GM18502 (cell line): ENCODE results near the gene ARMCX1.
"Not testable (repeated sequence)": the region's sequence is repeated elsewhere in the genome, so short reads cannot be mapped to it uniquely, and the experiment has no call there.

ENCODE experiments used
- ATAC-seq: cut with Tn5 transposase; IDR thresholded peaks from one replicate; pipeline ENCODE4 v1.9.1; 2021; ENCODE audit warnings: mild to moderate bottlenecking; ENCODE audit not compliant: unreplicated experiment, poor library complexity

The ARMCX1 gene

DNA sequence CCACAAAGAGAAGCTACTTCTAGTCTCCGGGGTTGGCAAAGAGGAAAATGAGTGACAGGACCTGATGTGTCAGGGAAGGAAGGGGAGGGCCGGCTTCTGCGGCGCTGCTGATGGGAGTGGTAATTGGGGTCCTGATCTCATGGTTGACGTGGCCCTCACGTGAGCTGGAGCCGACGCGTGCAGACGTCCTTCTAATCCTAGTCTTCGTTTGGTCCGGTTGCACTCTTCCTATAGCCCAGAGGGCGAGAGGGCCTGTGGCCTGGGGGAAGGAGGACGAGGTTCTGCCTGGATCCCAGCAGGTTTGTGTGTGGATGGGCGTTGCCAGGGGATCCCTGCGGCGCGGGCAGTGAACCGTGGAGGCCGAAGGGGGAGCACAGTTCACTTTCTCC is at the start of gene ARMCX1:
Gene ARMCX1 (plus strand): TSS at position 186 of the 389 bp plus-strand sequence. CDS start 2,384 bp downstream, outside the sequence.
- ATAC-seq = no peak

DNA sequence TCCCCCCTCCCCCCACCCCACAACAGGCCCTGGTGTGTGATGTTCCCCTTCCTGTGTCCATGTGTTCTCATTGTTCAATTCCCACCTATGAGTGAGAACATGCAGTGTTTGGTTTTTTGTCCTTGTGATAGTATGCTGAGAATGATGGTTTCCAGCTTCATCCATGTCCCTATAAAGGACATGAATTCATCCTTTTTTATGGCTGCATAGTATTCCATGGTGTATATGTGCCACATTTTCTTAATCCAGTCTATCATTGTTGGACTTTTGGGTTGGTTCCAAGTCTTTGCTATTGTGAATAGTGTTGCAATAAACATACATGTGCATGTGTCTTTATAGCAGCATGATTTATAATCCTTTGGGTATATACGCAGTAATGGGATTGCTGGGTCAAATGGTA is 47.4 kb upstream of the ARMCX1 start:
- not testable (repeated sequence) for ATAC-seq

DNA sequence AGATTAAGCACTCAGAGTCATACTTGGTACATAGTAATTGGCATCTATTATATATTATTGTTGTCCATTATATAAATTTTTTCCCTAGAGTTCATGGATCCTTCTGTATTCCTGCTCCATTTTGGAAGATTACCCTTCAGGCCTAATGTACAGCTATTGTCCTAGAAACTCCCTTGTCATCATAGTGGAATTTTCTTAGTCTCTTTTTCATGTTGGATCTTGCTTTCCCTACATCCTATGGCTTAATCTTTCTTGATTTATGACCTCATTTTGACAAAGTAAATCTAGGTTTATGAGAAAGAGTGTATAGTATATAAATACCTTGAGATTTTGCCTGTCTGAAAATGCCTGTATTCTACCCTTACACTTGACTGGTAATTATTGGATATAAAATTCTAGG is 43.0 kb upstream of the ARMCX1 start:
- no peak for ATAC-seq

DNA sequence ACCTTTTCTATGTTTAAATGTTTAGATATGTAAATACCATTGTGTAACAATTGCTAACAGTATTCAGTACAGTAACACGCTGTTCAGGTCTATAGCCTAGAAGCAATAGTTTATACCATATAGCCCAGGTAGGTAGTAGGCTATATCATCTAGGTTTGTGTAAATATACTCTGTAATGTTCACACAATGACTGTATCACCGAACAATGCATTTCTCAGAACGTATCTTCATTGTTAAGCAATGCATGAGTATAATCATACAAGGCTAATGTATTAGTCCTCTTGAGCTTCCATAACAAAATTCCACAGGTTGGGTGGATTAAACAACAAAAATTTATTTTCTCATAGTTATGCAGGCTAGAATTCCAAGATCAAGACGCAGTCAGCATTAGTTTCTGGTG is 42.4 kb upstream of the ARMCX1 start:
- no peak for ATAC-seq

DNA sequence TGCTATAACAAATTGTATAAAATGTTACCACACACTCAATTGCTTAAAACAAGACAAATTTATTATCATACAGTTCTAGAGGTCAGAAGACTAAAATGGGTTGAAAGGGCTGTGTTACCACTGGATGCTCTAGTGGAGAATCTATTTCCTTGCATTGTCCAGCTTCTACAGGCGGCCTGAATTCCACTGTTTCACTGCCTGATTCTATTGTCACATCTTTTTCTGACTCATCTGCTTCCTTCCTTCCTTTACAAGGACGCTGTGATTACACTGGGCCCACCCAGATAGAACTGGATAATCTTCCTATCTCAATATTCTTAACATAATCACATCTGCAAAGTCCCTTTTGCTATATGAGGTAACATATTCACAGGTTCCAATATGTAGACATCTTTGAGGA is 19.4 kb upstream of the ARMCX1 start:
- no peak for ATAC-seq

DNA sequence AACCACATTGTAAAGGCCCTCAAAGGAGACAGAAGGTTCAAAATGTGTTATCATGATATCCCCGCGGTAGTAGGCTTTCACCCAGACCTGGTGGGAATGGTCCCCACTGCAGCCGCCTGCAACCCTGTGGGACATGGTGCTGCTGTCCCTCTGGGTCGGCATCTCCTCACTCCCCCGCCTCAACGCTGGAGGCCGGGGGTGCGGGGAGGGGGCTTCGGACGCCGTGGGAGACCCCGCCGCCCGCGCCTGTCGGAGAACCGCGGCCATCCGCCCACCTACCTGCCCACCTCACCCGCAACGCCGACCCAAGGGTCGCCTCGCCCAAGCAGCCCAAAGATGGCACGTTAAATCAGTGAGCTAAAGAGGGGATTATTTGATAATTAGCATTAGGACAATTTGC is 11.2 kb upstream of the ARMCX1 start:
- no peak for ATAC-seq

DNA sequence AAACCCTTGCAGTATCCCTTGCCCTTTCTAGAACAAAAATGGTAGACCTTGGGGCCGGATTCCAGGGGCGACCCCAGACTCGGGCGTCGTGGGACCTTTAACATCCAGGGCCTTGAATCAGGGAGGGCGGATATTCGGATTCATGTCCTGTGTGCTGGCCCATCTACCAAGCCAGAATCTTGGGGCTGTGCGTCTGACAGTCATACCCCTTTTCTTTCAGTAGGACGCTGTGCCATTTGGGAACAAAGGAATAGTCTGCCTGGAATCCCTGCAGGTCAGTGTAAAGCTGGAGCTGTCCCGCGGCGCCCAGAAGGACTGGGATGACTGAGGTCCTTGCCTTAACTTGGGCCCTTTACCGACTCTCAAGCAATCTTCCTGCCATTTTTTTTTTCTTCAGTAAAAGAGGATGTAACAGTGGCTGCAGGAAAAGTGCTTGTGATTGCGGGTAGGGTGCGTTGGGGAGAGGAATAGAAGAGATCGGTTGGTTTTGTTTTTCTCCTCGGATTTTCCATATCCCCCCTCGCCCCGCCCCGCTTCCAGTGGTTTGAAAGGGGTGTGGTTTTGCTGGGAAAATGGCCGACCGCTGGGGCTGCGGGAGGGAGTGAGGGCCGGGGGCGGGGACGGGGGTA is 518 bp downstream of the ARMCX1 start:
- no peak for ATAC-seq

DNA sequence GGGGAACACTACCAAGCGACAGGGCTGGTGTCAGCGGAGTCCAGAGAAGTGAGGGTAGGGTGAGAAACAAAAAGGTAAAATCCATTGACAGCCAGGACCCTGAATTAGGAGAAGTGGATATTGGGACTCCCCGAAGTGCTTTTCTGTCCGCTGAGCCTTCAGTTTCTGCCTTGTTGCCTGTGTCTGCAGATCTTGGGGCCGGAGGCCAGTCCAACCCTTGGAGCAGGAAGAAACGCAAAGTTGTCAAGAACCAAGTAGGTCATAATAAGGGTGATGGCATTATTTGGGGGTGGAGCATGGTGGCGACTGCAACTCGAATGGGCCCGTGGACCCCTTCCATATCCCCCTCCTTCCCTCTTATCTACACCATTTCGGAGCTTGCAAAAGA is 1.0 kb downstream of the ARMCX1 start:
- ATAC-seq = no peak

DNA sequence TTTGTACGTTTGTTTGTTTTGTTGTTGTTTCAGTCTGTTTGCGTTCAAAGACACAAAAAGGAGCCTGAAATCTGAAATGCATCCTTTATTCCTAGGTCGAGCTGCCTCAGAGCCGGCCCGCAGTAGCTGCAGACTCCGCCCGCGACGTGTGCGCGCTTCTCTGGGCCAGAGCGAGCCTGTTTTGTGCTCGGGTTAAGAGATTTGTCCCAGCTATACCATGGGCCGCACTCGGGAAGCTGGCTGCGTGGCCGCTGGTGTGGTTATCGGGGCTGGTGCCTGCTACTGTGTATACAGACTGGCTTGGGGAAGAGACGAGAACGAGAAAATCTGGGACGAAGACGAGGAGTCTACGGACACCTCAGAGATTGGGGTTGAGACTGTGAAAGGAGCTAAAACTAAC is 2.4 kb downstream of the ARMCX1 start:
- ATAC-seq = no peak

DNA sequence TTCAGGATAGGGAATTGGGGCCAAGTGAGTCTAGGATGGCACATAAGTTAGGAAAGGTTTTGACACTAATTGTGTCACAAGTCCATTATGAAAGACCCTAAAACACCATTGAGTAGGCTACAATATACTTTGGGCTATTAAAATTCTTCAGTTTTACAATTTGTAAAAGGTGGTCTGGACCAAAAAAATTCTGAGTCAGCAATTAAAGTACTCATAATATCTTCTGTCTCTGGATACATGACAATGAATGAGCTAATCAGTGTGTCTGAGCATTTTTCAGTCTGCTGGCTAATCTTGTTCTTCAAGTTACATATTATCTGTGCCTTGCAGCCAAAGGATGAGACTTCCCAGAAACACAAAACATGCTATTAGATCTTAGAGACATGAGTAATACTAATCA is 14.3 kb downstream of the ARMCX1 start:
- no peak for ATAC-seq

DNA sequence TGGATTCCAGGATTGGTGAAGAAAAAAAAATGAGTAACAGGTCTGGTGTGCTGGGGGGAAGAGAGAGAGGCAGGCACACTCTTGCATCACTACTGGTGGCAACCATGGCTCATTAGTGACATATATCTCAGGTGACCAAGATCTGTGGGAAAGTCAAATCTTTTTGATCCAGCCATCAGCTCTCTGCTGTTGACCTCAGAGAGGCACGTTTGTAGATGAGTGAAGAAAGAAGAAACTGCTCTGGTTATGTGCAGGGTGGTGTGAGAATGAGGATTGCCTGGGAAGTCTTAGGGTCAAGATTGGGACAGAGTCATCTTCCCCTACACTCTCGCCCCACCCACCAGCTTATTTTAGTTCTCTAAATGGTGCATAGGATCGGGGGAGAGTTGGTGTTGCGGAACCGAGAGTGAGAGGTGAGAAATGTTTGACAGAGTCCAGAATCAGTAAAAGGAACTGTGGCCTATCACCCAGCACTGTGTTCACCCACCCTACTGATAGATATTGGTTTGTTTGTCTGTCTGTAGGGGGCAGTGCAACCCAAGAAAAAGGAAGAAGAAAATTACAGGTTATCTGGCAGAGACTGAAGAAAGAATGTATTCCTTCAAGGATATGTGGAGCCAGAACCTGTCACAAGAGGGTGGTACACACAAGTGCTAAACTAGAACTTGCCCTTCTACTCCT is 45.5 kb downstream of the ARMCX1 start:
- ATAC-seq = peak; percentile 97

DNA sequence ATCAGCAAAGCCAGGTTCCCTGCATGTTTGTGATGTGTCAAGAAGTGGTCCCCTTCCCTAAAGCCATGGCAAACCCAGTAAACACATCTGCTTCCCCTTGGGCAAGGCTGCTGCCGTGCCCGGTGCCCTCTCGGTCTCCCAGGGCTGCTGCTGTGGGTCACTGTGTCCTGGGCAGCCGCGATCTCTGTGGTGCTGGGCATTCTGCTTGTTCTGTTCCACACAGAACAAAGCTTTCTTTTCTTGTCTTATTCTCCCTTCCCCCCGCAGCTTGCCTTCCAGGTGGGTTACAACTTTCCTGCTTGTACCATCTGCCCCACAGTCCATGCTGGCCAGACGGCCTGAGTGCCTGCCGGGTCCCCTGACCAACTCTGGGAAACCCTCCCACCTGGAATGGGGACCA is 49.2 kb downstream of the ARMCX1 start:
- not testable (repeated sequence) for ATAC-seq

DNA sequence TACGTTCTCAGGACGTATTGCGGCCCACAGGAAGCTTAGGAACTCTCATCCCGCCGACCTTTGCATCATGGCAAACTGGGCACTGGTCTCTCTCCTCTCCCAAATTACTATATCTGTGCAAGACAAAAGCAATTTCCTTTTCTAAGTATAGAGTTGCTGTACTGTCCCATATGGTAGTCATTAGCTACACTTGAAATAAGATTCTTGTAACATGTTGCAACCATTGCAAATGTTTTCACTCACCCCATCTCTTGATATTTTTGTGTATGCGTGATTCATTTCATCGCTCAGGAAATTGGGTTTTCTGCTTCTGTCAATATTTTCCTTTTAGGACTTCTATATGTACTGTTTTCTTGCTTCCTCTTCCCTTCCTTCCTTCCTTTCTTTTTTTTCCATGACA is 51.7 kb downstream of the ARMCX1 start:
- ATAC-seq = no peak
